DND-41 (cell line): ENCODE data around the gene THRB.

Experiments used
- CTCF ChIP-seq: IDR thresholded peaks from 2 replicates; pipeline ENCODE4 v1.5.1; 2012; ENCODE audit warnings: borderline replicate concordance, low read length, moderate library complexity, mild to moderate bottlenecking; ENCODE audit not compliant: poor library complexity, severe bottlenecking; ENCODE audit errors: extremely low read depth
- EZH2 ChIP-seq: IDR thresholded peaks from 3 replicates; pipeline ENCODE4 v1.6.1; 2012; ENCODE audit warnings: borderline replicate concordance, low read depth, mild to moderate bottlenecking, moderate library complexity, low read length, inconsistent platforms; ENCODE audit not compliant: severe bottlenecking

GRCh38 chr3:24100696-24101402 is 393.8 kb downstream of the THRB start:
- TF ChIP-seq CTCF (no peak), EZH2 (no peak)
